Endothelial cell of umbilical vein (primary cell): Measurements from ENCODE around the gene GARS1.

ENCODE experiments used
- EZH2 ChIP-seq: IDR thresholded peaks from 2 replicates; pipeline ENCODE4 v1.6.1; 2012; ENCODE audit warnings: borderline replicate concordance, low read depth, mild to moderate bottlenecking, moderate library complexity, low read length, inconsistent platforms; ENCODE audit not compliant: severe bottlenecking
- FOS ChIP-seq: IDR thresholded peaks from 2 replicates; pipeline ENCODE4 v1.6.1; 2011; ENCODE audit warnings: mild to moderate bottlenecking, low read length, moderate library complexity, borderline replicate concordance; ENCODE audit not compliant: insufficient read depth
- JUN ChIP-seq: IDR thresholded peaks from 2 replicates; pipeline ENCODE4 v1.6.1; 2011; ENCODE audit warnings: borderline replicate concordance, low read depth; ENCODE audit not compliant: insufficient read length, insufficient read depth
- MAX ChIP-seq: IDR thresholded peaks from 2 replicates; pipeline ENCODE4 v1.6.1; 2011; ENCODE audit not compliant: insufficient read depth, insufficient read length
- MYC ChIP-seq: IDR thresholded peaks from one replicate; pipeline ENCODE4 v1.6.1; 2011; ENCODE audit warnings: mild to moderate bottlenecking, low read depth, low read length
- POLR2A ChIP-seq: IDR thresholded peaks from 2 replicates; pipeline ENCODE4 v1.6.1; 2012; ENCODE audit warnings: low read depth, mild to moderate bottlenecking, control low read depth, low read length
- POLR2AphosphoS5 ChIP-seq: IDR thresholded peaks from 2 replicates; pipeline ENCODE4 v1.6.1; 2012; ENCODE audit warnings: low read depth, mild to moderate bottlenecking, control low read depth, low read length, moderate library complexity; ENCODE audit not compliant: insufficient read depth
- TF ChIP-seq, protein P1 (sequence below), 2 donors: IDR thresholded peaks; 1 replicate in 1 of 2; 2 replicates in 1 of 2; pipeline ENCODE4 v1.5.1; 2011; ENCODE audit warnings: low read length in 2 of 2, mild to moderate bottlenecking in 2 of 2, moderate library complexity in 2 of 2, control low read depth in 1 of 2, inconsistent platforms in 1 of 2, low read depth in 1 of 2; ENCODE audit not compliant: insufficient read depth in 1 of 2; ENCODE audit errors: extremely low read depth in 1 of 2

- TF ChIP-seq MAX (no peak), POLR2A (no peak), POLR2AphosphoS5 (no peak), FOS (no peak), EZH2 (no peak), JUN (no peak), MYC (no peak)
- TF ChIP-seq, protein P1, sequence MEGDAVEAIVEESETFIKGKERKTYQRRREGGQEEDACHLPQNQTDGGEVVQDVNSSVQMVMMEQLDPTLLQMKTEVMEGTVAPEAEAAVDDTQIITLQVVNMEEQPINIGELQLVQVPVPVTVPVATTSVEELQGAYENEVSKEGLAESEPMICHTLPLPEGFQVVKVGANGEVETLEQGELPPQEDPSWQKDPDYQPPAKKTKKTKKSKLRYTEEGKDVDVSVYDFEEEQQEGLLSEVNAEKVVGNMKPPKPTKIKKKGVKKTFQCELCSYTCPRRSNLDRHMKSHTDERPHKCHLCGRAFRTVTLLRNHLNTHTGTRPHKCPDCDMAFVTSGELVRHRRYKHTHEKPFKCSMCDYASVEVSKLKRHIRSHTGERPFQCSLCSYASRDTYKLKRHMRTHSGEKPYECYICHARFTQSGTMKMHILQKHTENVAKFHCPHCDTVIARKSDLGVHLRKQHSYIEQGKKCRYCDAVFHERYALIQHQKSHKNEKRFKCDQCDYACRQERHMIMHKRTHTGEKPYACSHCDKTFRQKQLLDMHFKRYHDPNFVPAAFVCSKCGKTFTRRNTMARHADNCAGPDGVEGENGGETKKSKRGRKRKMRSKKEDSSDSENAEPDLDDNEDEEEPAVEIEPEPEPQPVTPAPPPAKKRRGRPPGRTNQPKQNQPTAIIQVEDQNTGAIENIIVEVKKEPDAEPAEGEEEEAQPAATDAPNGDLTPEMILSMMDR (IDR thresholded peaks at IDR 0.05; ENCODE audit: extremely low read depth in 1 of 2, insufficient read depth in 1 of 2, low read depth in 1 of 2, low read length in 2 of 2) = no peak
These were observed 55.7 kb downstream of the GARS1 start for GRCh38 chr7:30650421-30650808.
